HG02571 (cell line): ENCODE results near the gene CCDC57.
"Not testable (repeated sequence)": the region's sequence is repeated elsewhere in the genome, so short reads cannot be mapped to it uniquely, and the experiment has no call there.

Experiments
- ATAC-seq: cut with Tn5 transposase; IDR thresholded peaks from one replicate; pipeline ENCODE4 v1.9.1; 2021; ENCODE audit warnings: mild to moderate bottlenecking, moderate library complexity; ENCODE audit not compliant: unreplicated experiment

The CCDC57 gene

GRCh38 chr17:82156284-82156925, 56.2 kb downstream of the CCDC57 start:
- ATAC-seq: no peak

GRCh38 chr17:82155606-82156005, 57.0 kb downstream of the CCDC57 start:
- ATAC-seq: no peak

GRCh38 chr17:82154881-82155331, 57.7 kb downstream of the CCDC57 start:
- ATAC-seq: no peak

GRCh38 chr17:82153745-82154375, 58.8 kb downstream of the CCDC57 start:
- ATAC-seq: no peak

- no peak for ATAC-seq
Observed at GRCh38 chr17:82153295-82153691, 59.3 kb downstream of the CCDC57 start.

- ATAC-seq: no peak
Observed at GRCh38 chr17:82152556-82153294, 59.9 kb downstream of the CCDC57 start.

GRCh38 chr17:82152114-82152513, 60.5 kb downstream of the CCDC57 start:
- ATAC-seq: no peak

- no peak for ATAC-seq
Observed at GRCh38 chr17:82151106-82151957, 61.3 kb downstream of the CCDC57 start.

GRCh38 chr17:82149401-82150099, 63.1 kb downstream of the CCDC57 start:
- ATAC-seq: no peak

- ATAC-seq: no peak
Observed at GRCh38 chr17:82148997-82149396, 63.6 kb downstream of the CCDC57 start.

- no peak for ATAC-seq
Observed at GRCh38 chr17:82148011-82148410, 64.6 kb downstream of the CCDC57 start.

- ATAC-seq: no peak
Observed at GRCh38 chr17:82146663-82147654, 65.7 kb downstream of the CCDC57 start.

GRCh38 chr17:82145550-82146155, 67.0 kb downstream of the CCDC57 start:
- ATAC-seq: no peak

- ATAC-seq: no peak
Observed at GRCh38 chr17:82143333-82143732, 69.3 kb downstream of the CCDC57 start.

- not testable (repeated sequence) for ATAC-seq
Observed at GRCh38 chr17:82139961-82140360, 72.7 kb downstream of the CCDC57 start.

- ATAC-seq: no peak
Observed at GRCh38 chr17:82138511-82138992, 74.1 kb downstream of the CCDC57 start.

GRCh38 chr17:82134101-82134500, 78.5 kb downstream of the CCDC57 start:
- no peak for ATAC-seq

- ATAC-seq: not testable (repeated sequence)
Observed at GRCh38 chr17:82133166-82133953, 79.3 kb downstream of the CCDC57 start.
